ENCODE results near the gene ZRANB3.

DNA sequence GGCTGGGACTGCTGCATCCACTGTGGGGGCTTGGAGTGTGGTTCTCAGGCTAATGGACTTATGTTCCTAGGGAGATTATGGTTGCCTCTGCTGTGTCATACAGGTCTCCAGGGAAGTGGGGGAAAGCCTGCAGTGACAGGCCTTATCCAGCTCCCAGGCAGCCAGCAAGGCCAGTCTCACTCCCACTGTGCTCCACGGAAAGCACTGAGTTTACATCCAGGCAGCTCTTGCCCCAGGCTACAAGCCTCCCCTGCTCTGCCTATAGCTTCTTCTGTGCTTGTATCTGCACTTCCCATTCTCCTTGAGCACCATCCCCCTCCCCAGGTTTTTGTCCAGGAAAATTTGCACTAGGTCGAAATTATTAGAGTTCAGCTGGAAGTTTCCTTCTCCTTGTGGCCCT lies 231.9 kb downstream of the ZRANB3 start:
- TF ChIP-seq CTCF (IDR thresholded peaks at IDR 0.05 in 8 of 11, conservative IDR thresholded peaks at IDR 0.05 in 3 of 11) = no peak
- TF ChIP-seq POLR2AphosphoS5 (IDR thresholded peaks at IDR 0.05) = no peak
- no peak for TF ChIP-seq POLR2A (IDR thresholded peaks at IDR 0.05)

Data from spleen (tissue), 7 donors.